SH-SY5Y (cell line): ENCODE measurements around the gene ABLIM2.

Source experiments
- GATA2 ChIP-seq: IDR thresholded peaks from 2 replicates; pipeline ENCODE4 v1.6.1; 2011; ENCODE audit warnings: mild to moderate bottlenecking, low read depth, low read length
- GATA3 ChIP-seq: IDR thresholded peaks from 2 replicates; pipeline ENCODE4 v1.6.1; 2011; ENCODE audit warnings: low read depth, mild to moderate bottlenecking, low read length, moderate library complexity

DNA sequence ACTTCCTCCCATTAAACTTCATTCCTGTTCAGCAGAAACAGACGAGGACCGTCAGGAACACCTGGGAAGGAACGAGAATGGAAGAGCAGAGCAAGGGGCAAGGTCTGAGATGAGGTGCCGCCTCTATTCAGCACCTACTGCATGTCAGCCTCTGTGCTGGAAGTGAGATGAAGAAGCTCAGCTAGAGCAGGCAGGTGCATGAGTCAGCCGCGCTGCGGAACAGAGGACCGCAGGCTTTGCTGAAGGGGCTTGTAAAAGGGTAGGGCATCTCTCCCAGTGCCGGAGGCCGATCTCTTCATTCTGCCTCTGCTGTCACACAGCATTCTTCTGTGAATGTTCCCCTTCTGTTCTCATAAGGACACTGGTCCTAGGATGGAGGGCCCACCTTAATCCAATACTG lies 6.1 kb upstream of the ABLIM2 start:
- TF ChIP-seq GATA2 (no peak), GATA3 (no peak)
